ENCODE measurements around the gene COPS7A. TPM values are rescaled to one million over a fixed set of nuclear protein-coding genes. Genes with fewer than 3 reads are reported as not detected.
A peak's percentile ranks its signal among the peaks of the same experiment; 100 is the strongest.

Gene COPS7A
- total RNA-seq, 1 experiment from 2014 or later = 34.2 TPM

- H3K4me1 ChIP-seq (ENCODE audit: insufficient read depth, low read length) = no peaks in the 10 kb centered on the region
- WGBS (ENCODE audit: extremely low coverage, insufficient read length, low lambda C conversion rate) = no CpG with 5 or more reads among the region's 10 CpGs
- no peaks in the 10 kb centered on the region for H3K79me2 ChIP-seq (ENCODE audit: insufficient read depth, low read length)
- H3K9ac ChIP-seq (ENCODE audit: extremely low read depth, insufficient read length, low read length) = no peak overlapping the region
- H3K23ac ChIP-seq (ENCODE audit: insufficient read length, low read depth, low read length) = no peak overlapping the region
- Mint-ChIP-seq H3K9me3 (peaks cover 8% of the 10 kb centered on the region in 2 experiments), H3K27me3 (ENCODE audit: low read depth) (peaks cover 7% of the 10 kb centered on the region), H3K4me1 (no peaks in the 10 kb centered on the region), H3K36me3 (ENCODE audit: insufficient read depth in 1 of 3, low read depth in 3 of 3) (peaks cover 0 to 5% (median 2%) of the 10 kb centered on the region in 3 experiments; a peak in 2 of 7 replicates), H3K4me3 (peak overlapping the region in 1 of 2 experiments; percentile 51; a peak in 2 of 5 replicates), H3K27ac (peak overlapping the region in 1 of 3 experiments; percentile 37; a peak in 1 of 7 replicates)
- H3K4me2 ChIP-seq (ENCODE audit: insufficient read depth, insufficient read length, low read length) = no peak overlapping the region
- no peak overlapping the region for H4K5ac ChIP-seq (ENCODE audit: insufficient read length, low read depth, low read length)
- no peak overlapping the region for H2BK20ac ChIP-seq (ENCODE audit: low read depth, low read length, poor library complexity, severe bottlenecking)
- no peak overlapping the region for H2AFZ ChIP-seq (ENCODE audit: low read length)
- H2BK5ac ChIP-seq (ENCODE audit: insufficient read length, low read length) = no peak overlapping the region
- H2BK12ac ChIP-seq (ENCODE audit: insufficient read length, low read depth, low read length) = no peak overlapping the region
- DNase-seq = no peak
- no peak overlapping the region for H3K56ac ChIP-seq (ENCODE audit: insufficient read length, low read depth, low read length)
- TF ChIP-seq, protein P1, sequence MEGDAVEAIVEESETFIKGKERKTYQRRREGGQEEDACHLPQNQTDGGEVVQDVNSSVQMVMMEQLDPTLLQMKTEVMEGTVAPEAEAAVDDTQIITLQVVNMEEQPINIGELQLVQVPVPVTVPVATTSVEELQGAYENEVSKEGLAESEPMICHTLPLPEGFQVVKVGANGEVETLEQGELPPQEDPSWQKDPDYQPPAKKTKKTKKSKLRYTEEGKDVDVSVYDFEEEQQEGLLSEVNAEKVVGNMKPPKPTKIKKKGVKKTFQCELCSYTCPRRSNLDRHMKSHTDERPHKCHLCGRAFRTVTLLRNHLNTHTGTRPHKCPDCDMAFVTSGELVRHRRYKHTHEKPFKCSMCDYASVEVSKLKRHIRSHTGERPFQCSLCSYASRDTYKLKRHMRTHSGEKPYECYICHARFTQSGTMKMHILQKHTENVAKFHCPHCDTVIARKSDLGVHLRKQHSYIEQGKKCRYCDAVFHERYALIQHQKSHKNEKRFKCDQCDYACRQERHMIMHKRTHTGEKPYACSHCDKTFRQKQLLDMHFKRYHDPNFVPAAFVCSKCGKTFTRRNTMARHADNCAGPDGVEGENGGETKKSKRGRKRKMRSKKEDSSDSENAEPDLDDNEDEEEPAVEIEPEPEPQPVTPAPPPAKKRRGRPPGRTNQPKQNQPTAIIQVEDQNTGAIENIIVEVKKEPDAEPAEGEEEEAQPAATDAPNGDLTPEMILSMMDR (conservative IDR thresholded peaks at IDR 0.05) = no peak
- H3K23me2 ChIP-seq (ENCODE audit: insufficient read length, low read depth, low read length, poor library complexity, severe bottlenecking) = no peaks in the 10 kb centered on the region
- H4K20me1 ChIP-seq (ENCODE audit: control insufficient read depth, insufficient read depth, insufficient read length) = no peaks in the 10 kb centered on the region
- H3K9me3 ChIP-seq (ENCODE audit: control insufficient read depth, low read depth, low read length) = no peaks in the 10 kb centered on the region
- H2AK5ac ChIP-seq (ENCODE audit: insufficient read length, low read length) = no peak overlapping the region
- no peak overlapping the region for H4K91ac ChIP-seq (ENCODE audit: insufficient read length, low read depth, low read length)
- H3K18ac ChIP-seq (ENCODE audit: insufficient read length, low read depth, low read length) = no peak overlapping the region
- no peak overlapping the region for H3K4ac ChIP-seq (ENCODE audit: low read depth, low read length)
- H4K8ac ChIP-seq (replicated peaks; ENCODE audit: insufficient read length, low read depth, low read length) = no peak overlapping the region
- no peak overlapping the region for H3K27ac ChIP-seq (ENCODE audit: insufficient read length, low read depth, low read length)
- no peak overlapping the region for H3T11ph ChIP-seq (ENCODE audit: low read length)
- no peak overlapping the region for H2BK15ac ChIP-seq (ENCODE audit: low read depth, low read length)
- H3K14ac ChIP-seq (ENCODE audit: insufficient read depth, low read length) = no peak overlapping the region
- H3K27me3 ChIP-seq (ENCODE audit: insufficient read depth, low read length) = no peaks in the 10 kb centered on the region
- no peak overlapping the region for H2BK120ac ChIP-seq (ENCODE audit: low read depth, low read length, poor library complexity, severe bottlenecking)
- no peaks in the 10 kb centered on the region for H3K79me1 ChIP-seq (ENCODE audit: insufficient read depth, low read depth, low read length, poor library complexity, severe bottlenecking)
Observed at GRCh38 chr12:6716874-6717437, 6.9 kb upstream of the COPS7A start.
